ENCODE results near the gene ATP1A3.

DNA sequence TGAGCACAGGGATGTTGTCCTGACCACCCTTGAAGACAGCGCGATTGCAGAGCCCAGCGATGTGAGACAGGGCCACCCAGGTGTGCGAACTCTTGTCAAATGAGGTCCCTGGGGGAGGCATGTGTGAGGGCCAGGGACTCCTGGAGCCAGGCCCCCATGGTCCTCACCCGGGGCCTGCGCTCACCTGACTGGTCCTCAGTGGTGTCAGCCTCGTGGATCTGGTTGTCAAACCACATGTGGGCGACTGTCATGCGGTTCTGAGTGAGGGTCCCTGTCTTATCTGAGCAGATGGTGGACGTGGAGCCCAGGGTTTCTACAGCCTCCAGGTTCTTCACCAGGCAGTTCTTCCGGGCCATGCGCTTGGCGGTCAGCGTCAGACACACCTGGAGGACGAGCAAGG, 12.3 kb downstream of the ATP1A3 start:
- TF ChIP-seq, protein P1, sequence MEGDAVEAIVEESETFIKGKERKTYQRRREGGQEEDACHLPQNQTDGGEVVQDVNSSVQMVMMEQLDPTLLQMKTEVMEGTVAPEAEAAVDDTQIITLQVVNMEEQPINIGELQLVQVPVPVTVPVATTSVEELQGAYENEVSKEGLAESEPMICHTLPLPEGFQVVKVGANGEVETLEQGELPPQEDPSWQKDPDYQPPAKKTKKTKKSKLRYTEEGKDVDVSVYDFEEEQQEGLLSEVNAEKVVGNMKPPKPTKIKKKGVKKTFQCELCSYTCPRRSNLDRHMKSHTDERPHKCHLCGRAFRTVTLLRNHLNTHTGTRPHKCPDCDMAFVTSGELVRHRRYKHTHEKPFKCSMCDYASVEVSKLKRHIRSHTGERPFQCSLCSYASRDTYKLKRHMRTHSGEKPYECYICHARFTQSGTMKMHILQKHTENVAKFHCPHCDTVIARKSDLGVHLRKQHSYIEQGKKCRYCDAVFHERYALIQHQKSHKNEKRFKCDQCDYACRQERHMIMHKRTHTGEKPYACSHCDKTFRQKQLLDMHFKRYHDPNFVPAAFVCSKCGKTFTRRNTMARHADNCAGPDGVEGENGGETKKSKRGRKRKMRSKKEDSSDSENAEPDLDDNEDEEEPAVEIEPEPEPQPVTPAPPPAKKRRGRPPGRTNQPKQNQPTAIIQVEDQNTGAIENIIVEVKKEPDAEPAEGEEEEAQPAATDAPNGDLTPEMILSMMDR (conservative IDR thresholded peaks at IDR 0.05; ENCODE audit: low read depth, low read length) = no peak
- TF ChIP-seq EZH2 (IDR thresholded peaks at IDR 0.05; ENCODE audit: borderline replicate concordance, low read depth, low read length, poor library complexity, severe bottlenecking) = no peak
